ENCODE data around the gene RANBP1. TPM values are rescaled to one million over a fixed set of nuclear protein-coding genes. Genes with fewer than 3 reads are reported as not detected.

RANBP1 gene
- polyA plus RNA-seq, 1 of the 3 experiments (the other 2 are of a cell fraction) = 502 TPM

DNA sequence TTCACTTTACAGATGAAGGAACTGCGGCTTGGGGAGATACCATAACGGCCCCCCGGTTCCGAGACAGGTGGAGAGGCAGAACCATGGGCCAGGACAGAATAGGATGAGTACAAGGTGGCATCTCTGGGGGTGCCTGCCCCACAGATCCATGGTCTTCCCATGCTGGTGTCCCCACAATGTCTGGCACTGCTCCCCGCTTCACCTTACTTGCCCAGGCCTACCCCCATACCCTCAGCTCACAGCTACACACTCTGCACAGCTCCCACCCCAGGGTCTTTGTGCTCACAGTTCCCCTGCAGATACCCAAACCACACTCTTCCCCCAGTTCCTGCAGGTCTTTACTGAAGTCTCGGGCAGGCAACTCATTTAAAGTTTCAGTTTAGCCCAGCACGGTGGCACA, 47.3 kb upstream of the RANBP1 start:
- no peak for TF ChIP-seq CHD2 (IDR thresholded peaks at IDR 0.05; ENCODE audit: low read length, partially characterized antibody)
- TF ChIP-seq, protein P1, sequence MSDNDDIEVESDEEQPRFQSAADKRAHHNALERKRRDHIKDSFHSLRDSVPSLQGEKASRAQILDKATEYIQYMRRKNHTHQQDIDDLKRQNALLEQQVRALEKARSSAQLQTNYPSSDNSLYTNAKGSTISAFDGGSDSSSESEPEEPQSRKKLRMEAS (IDR thresholded peaks at IDR 0.05; ENCODE audit: low read depth) = no peak
- no peak for TF ChIP-seq GABPA (IDR thresholded peaks at IDR 0.05; ENCODE audit: low read depth)
- TF ChIP-seq ELF1 (IDR thresholded peaks at IDR 0.05) = no peak
- TF ChIP-seq MEF2A (IDR thresholded peaks at IDR 0.05; ENCODE audit: borderline replicate concordance, low read depth) = no peak
- TF ChIP-seq, protein P2, sequence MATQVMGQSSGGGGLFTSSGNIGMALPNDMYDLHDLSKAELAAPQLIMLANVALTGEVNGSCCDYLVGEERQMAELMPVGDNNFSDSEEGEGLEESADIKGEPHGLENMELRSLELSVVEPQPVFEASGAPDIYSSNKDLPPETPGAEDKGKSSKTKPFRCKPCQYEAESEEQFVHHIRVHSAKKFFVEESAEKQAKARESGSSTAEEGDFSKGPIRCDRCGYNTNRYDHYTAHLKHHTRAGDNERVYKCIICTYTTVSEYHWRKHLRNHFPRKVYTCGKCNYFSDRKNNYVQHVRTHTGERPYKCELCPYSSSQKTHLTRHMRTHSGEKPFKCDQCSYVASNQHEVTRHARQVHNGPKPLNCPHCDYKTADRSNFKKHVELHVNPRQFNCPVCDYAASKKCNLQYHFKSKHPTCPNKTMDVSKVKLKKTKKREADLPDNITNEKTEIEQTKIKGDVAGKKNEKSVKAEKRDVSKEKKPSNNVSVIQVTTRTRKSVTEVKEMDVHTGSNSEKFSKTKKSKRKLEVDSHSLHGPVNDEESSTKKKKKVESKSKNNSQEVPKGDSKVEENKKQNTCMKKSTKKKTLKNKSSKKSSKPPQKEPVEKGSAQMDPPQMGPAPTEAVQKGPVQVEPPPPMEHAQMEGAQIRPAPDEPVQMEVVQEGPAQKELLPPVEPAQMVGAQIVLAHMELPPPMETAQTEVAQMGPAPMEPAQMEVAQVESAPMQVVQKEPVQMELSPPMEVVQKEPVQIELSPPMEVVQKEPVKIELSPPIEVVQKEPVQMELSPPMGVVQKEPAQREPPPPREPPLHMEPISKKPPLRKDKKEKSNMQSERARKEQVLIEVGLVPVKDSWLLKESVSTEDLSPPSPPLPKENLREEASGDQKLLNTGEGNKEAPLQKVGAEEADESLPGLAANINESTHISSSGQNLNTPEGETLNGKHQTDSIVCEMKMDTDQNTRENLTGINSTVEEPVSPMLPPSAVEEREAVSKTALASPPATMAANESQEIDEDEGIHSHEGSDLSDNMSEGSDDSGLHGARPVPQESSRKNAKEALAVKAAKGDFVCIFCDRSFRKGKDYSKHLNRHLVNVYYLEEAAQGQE (IDR thresholded peaks at IDR 0.05; ENCODE audit: low read depth, low read length) = no peak
- no peak for TF ChIP-seq SMC3 (IDR thresholded peaks at IDR 0.05; ENCODE audit: low read depth, low read length)
- no peak for TF ChIP-seq EP300 (IDR thresholded peaks at IDR 0.05; ENCODE audit: borderline replicate concordance in 1 of 2, low read depth in 1 of 2, low read length in 1 of 2)
- TF ChIP-seq, protein P3, sequence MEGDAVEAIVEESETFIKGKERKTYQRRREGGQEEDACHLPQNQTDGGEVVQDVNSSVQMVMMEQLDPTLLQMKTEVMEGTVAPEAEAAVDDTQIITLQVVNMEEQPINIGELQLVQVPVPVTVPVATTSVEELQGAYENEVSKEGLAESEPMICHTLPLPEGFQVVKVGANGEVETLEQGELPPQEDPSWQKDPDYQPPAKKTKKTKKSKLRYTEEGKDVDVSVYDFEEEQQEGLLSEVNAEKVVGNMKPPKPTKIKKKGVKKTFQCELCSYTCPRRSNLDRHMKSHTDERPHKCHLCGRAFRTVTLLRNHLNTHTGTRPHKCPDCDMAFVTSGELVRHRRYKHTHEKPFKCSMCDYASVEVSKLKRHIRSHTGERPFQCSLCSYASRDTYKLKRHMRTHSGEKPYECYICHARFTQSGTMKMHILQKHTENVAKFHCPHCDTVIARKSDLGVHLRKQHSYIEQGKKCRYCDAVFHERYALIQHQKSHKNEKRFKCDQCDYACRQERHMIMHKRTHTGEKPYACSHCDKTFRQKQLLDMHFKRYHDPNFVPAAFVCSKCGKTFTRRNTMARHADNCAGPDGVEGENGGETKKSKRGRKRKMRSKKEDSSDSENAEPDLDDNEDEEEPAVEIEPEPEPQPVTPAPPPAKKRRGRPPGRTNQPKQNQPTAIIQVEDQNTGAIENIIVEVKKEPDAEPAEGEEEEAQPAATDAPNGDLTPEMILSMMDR (IDR thresholded peaks at IDR 0.05) = no peak
- no peak for TF ChIP-seq RAD21 (IDR thresholded peaks at IDR 0.05; ENCODE audit: low read length)
- TF ChIP-seq EZH2phosphoT487 (IDR thresholded peaks at IDR 0.05; ENCODE audit: borderline replicate concordance, low read depth) = no peak
- no peak overlapping the region for H2AFZ ChIP-seq (ENCODE audit: low read depth)
- ChIA-PET CTCF (no interaction called here), POLR2A (interaction anchor here (0.8 kb wide), 1 partner anchor 11 kb away, joined by 3 read pairs; the partner anchor contains the start of gene DGCR8)
- H3K79me2 ChIP-seq (ENCODE audit: insufficient read depth) = no peaks in the 10 kb centered on the region
- H3K4me2 ChIP-seq = no peak overlapping the region
- no peak overlapping the region for H3K9ac ChIP-seq
- peaks cover 0 to 3% of the 10 kb centered on the region in 2 experiments for H3K36me3 ChIP-seq (replicated peaks in 1 of 2; ENCODE audit: control insufficient read depth in 1 of 2, insufficient read depth in 2 of 2, low read length in 1 of 2)
- no peak overlapping the region for H3K27ac ChIP-seq (ENCODE audit: low read depth in 2 of 2, low read length in 1 of 2)
- H4K20me1 ChIP-seq (ENCODE audit: insufficient read depth) = no peaks in the 10 kb centered on the region
- H3K4me3 ChIP-seq (ENCODE audit: low read depth in 2 of 2, low read length in 1 of 2) = no peak overlapping the region
- DNase-seq = no peak
- no peaks in the 10 kb centered on the region for H3K9me3 ChIP-seq
- no peaks in the 10 kb centered on the region for H3F3A ChIP-seq (replicated peaks; ENCODE audit: insufficient read depth)
- H3K9me2 ChIP-seq = no peaks in the 10 kb centered on the region
- WGBS (ENCODE audit: low lambda C conversion rate) = 85% methylated on average over 3 of the region's 7 CpGs
- H3K27me3 ChIP-seq (ENCODE audit: insufficient read depth) = no peaks in the 10 kb centered on the region
- H3K4me1 ChIP-seq (ENCODE audit: control insufficient read depth in 1 of 2, insufficient read depth in 2 of 2, low read depth in 1 of 2, low read length in 1 of 2) = no peaks in the 10 kb centered on the region

Data from SK-N-SH (cell line).